GM10266 (cell line): ENCODE data around the gene LEF1.
A peak's percentile ranks its signal among the peaks of the same experiment; 100 is the strongest.

Experiments used
- DNase-seq: peaks from one replicate; pipeline ENCODE4 v3.0.0; 2012; ENCODE audit errors: extremely low spot score
- CTCF ChIP-seq: IDR thresholded peaks from 2 replicates; pipeline ENCODE4 v1.5.1; 2012; ENCODE audit warnings: mild to moderate bottlenecking, low read depth; ENCODE audit not compliant: control insufficient read depth, insufficient read depth; ENCODE audit errors: missing control alignments

Gene LEF1

GRCh38 chr4:108168671-108169523, at the start of gene LEF1:
Gene LEF1, minus strand, starts transcription at chr4:108168932. Its CDS starts 1,165 bp downstream, at chr4:108167767.
- TF ChIP-seq CTCF = no peak
- DNase-seq = peak; percentile 82

- DNase-seq = no peak
- TF ChIP-seq CTCF = no peak
These were observed 47.8 kb upstream of the LEF1 start for GRCh38 chr4:108216510-108216909.

- DNase-seq = no peak
- no peak for TF ChIP-seq CTCF
These were observed 46.3 kb upstream of the LEF1 start for GRCh38 chr4:108215055-108215454.

- no peak for DNase-seq
- TF ChIP-seq CTCF = no peak
These were observed 45.0 kb upstream of the LEF1 start for GRCh38 chr4:108213723-108214122.

- DNase-seq = no peak
- TF ChIP-seq CTCF = no peak
These were observed 44.6 kb upstream of the LEF1 start for GRCh38 chr4:108213308-108213707.

GRCh38 chr4:108210989-108211835, 42.5 kb upstream of the LEF1 start:
- DNase-seq = no peak
- no peak for TF ChIP-seq CTCF
